OCI-LY1 (cell line): Measurements from ENCODE around the gene MED13.

Source experiments
- H2AFZ ChIP-seq: fragments of 200-600 bp; sonication (generic), shearing (Covaris generic); 2 replicates; pipeline ENCODE4 v1.6.0; 2014; ENCODE audit warnings: antibody characterized with exemption, mild to moderate bottlenecking, low read length
- H3F3A ChIP-seq: fragments of 200-600 bp; sonication (generic), shearing (Covaris generic); 2 replicates; pipeline ENCODE4 v1.6.0; 2014; ENCODE audit warnings: mild to moderate bottlenecking, antibody characterized with exemption, low read length, moderate library complexity; ENCODE audit not compliant: insufficient read depth
- H3K27ac ChIP-seq: fragments of 200-600 bp; sonication (generic); 2 replicates; pipeline ENCODE4 v1.5.1; 2014; ENCODE audit warnings: low read length, mixed run types, mild to moderate bottlenecking, low read depth; ENCODE audit not compliant: poor library complexity, severe bottlenecking
- H3K27me3 ChIP-seq: fragments of 200-600 bp; sonication (generic); 2 replicates; pipeline ENCODE4 v1.6.0; 2014; ENCODE audit warnings: antibody characterized with exemption, mild to moderate bottlenecking, low read length, moderate library complexity; ENCODE audit not compliant: insufficient read depth
- H3K36me3 ChIP-seq: fragments of 200-600 bp; sonication (generic); 2 replicates; pipeline ENCODE4 v1.6.1; 2014; ENCODE audit warnings: mild to moderate bottlenecking, antibody characterized with exemption, low read length, moderate library complexity, mixed read lengths; ENCODE audit not compliant: insufficient read depth
- H3K4me1 ChIP-seq: fragments of 200-600 bp; sonication (generic); 2 replicates; pipeline ENCODE4 v1.5.1; 2014; ENCODE audit warnings: mild to moderate bottlenecking, low read length, moderate library complexity; ENCODE audit not compliant: insufficient read depth, severe bottlenecking
- H3K4me2 ChIP-seq: fragments of 200-600 bp; sonication (generic), shearing (Covaris generic); 2 replicates; pipeline ENCODE4 v1.6.1; 2014; ENCODE audit warnings: low read length
- H3K4me3 ChIP-seq: fragments of 200-600 bp; sonication (generic); 2 replicates; pipeline ENCODE4 v1.5.1; 2014; ENCODE audit warnings: low read length, low read depth, mild to moderate bottlenecking, mixed read lengths; ENCODE audit not compliant: poor library complexity, severe bottlenecking
- H3K79me2 ChIP-seq: fragments of 200-600 bp; shearing (Covaris generic); 2 replicates; pipeline ENCODE4 v1.6.1; 2016; ENCODE audit warnings: mixed run types, low read length, mixed read lengths; ENCODE audit not compliant: insufficient read depth
- H3K9ac ChIP-seq: fragments of 200-600 bp; sonication (generic), shearing (Covaris generic); 2 replicates; pipeline ENCODE4 v1.6.1; 2014; ENCODE audit warnings: mild to moderate bottlenecking, low read length, mixed read lengths
- H3K9me2 ChIP-seq: fragments of 200-600 bp; sonication (generic), shearing (Covaris generic); 2 replicates; pipeline ENCODE4 v1.6.1; 2014; ENCODE audit warnings: low read depth, mild to moderate bottlenecking, low read length, mixed read lengths
- H3K9me3 ChIP-seq: fragments of 200-600 bp; shearing (Covaris generic); 2 replicates; pipeline ENCODE4 v1.6.1; 2014; ENCODE audit warnings: low read length, mixed read lengths
- H4K20me1 ChIP-seq: fragments of 200-600 bp; sonication (generic), shearing (Covaris generic); 2 replicates; pipeline ENCODE4 v1.6.0; 2016; ENCODE audit warnings: mild to moderate bottlenecking, low read length; ENCODE audit not compliant: insufficient read depth
- CTCF ChIP-seq: fragments of 200-600 bp; sonication (generic), shearing (Covaris generic); IDR thresholded peaks from 2 replicates; pipeline ENCODE4 v1.5.1; 2017; ENCODE audit warnings: mild to moderate bottlenecking, antibody characterized with exemption, low read length, moderate library complexity, mixed read lengths
- EZH2 ChIP-seq: fragments of 200-600 bp; sonication (generic), shearing (Covaris generic); IDR thresholded peaks from 2 replicates; pipeline ENCODE4 v1.8.0; 2017; ENCODE audit warnings: borderline replicate concordance, mixed run types, mild to moderate bottlenecking, antibody characterized with exemption, low read length, moderate library complexity, mixed read lengths

The MED13 gene

GRCh38 chr17:62099532-62099931 lies 34.5 kb upstream of the MED13 start:
- Histone ChIP-seq H3K9me3 (no peaks in the 10 kb centered on the region), H3K79me2 (no peaks in the 10 kb centered on the region), H3K27ac (no peak overlapping the region), H3K9ac (no peak overlapping the region), H3K4me3 (no peak overlapping the region), H3K4me1 (no peaks in the 10 kb centered on the region), H3K4me2 (no peak overlapping the region), H3K36me3 (no peaks in the 10 kb centered on the region), H3K27me3 (no peaks in the 10 kb centered on the region; the same call in 1 of the 2 replicates), H3F3A (no peaks in the 10 kb centered on the region), H4K20me1 (no peaks in the 10 kb centered on the region), H3K9me2 (no peaks in the 10 kb centered on the region), H2AFZ (no peak overlapping the region)
- no peak for TF ChIP-seq CTCF

GRCh38 chr17:62098623-62099231 lies 33.6 kb upstream of the MED13 start:
- Histone ChIP-seq H2AFZ (no peak overlapping the region), H3K4me2 (no peak overlapping the region), H3K9ac (no peak overlapping the region)

GRCh38 chr17:62096401-62096670 lies 31.3 kb upstream of the MED13 start:
- Histone ChIP-seq H3K4me2 (no peak overlapping the region), H3K9me2 (no peaks in the 10 kb centered on the region), H3K9ac (no peak overlapping the region), H3F3A (no peaks in the 10 kb centered on the region), H3K4me1 (no peaks in the 10 kb centered on the region), H3K4me3 (no peak overlapping the region), H3K27ac (no peak overlapping the region), H2AFZ (no peak overlapping the region), H3K79me2 (no peaks in the 10 kb centered on the region), H3K27me3 (no peaks in the 10 kb centered on the region; the same call in 1 of the 2 replicates), H3K36me3 (no peaks in the 10 kb centered on the region), H4K20me1 (no peaks in the 10 kb centered on the region), H3K9me3 (no peaks in the 10 kb centered on the region)
- TF ChIP-seq EZH2 (no peak), CTCF (no peak)

More at GRCh38 chr17:62098623-62099231, 33.6 kb upstream of the MED13 start:
- Histone ChIP-seq H3K9me3 (no peaks in the 10 kb centered on the region), H3K27me3 (no peaks in the 10 kb centered on the region; the same call in 1 of the 2 replicates), H3K4me3 (no peak overlapping the region), H3K27ac (no peak overlapping the region), H3K79me2 (no peaks in the 10 kb centered on the region), H3K36me3 (no peaks in the 10 kb centered on the region), H3K4me1 (no peaks in the 10 kb centered on the region), H3F3A (no peaks in the 10 kb centered on the region), H4K20me1 (no peaks in the 10 kb centered on the region), H3K9me2 (no peaks in the 10 kb centered on the region)
- TF ChIP-seq CTCF (no peak), EZH2 (no peak)
